GM12801 (cell line): ENCODE data around the gene SEMG1.

Source experiments
- TF ChIP-seq, protein P1 (sequence below): IDR thresholded peaks from one replicate; pipeline ENCODE4 v1.5.1; 2011; ENCODE audit warnings: control low read depth; ENCODE audit not compliant: insufficient read length; ENCODE audit errors: extremely low read depth

Gene SEMG1

GRCh38 chr20:45247865-45248264 is 41.0 kb downstream of the SEMG1 start:
- TF ChIP-seq, protein P1, sequence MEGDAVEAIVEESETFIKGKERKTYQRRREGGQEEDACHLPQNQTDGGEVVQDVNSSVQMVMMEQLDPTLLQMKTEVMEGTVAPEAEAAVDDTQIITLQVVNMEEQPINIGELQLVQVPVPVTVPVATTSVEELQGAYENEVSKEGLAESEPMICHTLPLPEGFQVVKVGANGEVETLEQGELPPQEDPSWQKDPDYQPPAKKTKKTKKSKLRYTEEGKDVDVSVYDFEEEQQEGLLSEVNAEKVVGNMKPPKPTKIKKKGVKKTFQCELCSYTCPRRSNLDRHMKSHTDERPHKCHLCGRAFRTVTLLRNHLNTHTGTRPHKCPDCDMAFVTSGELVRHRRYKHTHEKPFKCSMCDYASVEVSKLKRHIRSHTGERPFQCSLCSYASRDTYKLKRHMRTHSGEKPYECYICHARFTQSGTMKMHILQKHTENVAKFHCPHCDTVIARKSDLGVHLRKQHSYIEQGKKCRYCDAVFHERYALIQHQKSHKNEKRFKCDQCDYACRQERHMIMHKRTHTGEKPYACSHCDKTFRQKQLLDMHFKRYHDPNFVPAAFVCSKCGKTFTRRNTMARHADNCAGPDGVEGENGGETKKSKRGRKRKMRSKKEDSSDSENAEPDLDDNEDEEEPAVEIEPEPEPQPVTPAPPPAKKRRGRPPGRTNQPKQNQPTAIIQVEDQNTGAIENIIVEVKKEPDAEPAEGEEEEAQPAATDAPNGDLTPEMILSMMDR, result no peak

DNA sequence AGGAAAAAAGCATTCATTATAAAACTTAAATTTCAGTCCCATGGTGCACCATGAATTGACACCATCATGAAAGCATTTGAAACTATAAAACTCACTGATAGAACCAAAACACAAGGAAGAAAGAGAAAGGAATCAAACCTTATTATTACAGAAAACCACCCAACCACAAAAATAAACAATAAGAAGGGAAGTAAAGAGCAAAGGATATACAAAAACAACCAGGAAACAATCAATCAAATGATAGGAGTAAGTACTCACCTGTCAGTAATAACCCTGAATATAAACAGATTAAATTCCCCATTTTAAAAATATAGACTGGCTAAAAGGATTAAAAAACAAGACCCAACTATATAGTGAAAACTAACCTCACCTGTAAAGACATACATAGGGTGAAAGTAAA is 41.8 kb downstream of the SEMG1 start:
- TF ChIP-seq, protein P1, result no peak

GRCh38 chr20:45251884-45252560 is 45.2 kb downstream of the SEMG1 start:
- TF ChIP-seq, protein P1, result no peak

GRCh38 chr20:45253261-45253660 is 46.4 kb downstream of the SEMG1 start:
- TF ChIP-seq, protein P1, result no peak

DNA sequence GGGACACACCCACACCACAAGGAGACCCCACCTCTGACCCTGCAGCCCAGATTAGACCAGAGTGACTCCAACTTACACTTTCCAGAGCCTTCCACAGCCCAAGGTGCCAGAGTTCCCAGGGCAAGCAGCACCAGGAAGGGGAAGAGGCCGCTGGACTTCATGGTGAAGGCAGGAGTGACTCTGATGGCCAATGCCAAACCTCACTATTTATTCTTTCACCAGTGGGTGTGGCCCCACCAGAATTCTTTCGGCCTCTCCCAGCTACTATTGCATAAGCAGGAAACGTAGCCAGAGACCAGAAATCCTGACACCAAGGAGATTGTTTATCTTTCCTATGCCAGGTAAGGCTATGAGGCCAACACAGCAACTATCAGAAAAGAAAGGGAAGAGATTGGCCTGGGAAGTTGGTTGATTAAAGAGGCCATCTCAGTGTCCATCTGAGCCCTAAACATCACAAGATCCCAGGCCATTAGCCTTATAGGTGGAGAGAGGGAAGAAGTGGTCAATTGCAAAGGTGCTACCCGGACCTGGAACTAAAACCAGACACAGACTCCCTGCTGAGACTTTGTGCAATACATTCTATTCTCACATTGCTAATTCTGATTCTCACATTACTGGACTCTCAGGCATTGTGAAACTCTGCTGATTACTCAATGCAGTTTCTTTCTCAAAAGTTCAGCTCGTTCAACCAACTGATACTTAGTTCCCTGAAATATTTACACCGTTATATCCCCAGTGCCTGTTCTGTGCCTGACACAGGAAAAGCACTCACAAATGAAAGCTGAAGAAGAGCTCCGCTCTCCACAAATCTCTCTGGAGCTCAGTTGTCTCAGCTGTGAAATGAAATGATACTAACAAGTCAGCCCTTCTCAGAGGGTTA is 47.8 kb downstream of the SEMG1 start, which contains the start of gene SLPI:
SLPI (minus strand) TSS at position 182 of the 880 bp plus-strand sequence; CDS start at position 161, 21 bp downstream.
- TF ChIP-seq, protein P1, result no peak

GRCh38 chr20:45257161-45257560 is 50.3 kb downstream of the SEMG1 start:
- TF ChIP-seq, protein P1, result no peak

DNA sequence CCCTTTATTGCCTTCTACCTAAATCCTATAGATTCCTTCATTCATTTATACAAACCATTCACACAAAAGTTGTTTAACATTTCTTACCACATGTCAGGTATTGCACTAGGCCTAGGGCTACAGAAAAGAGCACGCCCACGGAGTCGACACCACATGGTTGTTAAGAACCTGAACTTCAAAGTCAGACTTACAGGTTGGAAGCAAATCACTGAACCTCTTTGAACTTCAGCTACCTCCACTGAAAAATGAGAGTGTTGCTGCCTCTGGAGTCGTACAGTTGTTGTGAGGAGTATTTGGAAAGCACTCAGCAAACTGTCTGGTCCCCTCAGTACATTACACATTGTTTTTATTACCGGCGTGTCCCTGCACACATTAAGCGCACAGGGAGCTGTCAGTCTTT is 50.9 kb downstream of the SEMG1 start:
- TF ChIP-seq, protein P1, result no peak
